A549 (cell line): ENCODE measurements around the gene HPCA. TPM values are rescaled to one million over a fixed set of nuclear protein-coding genes. Genes with fewer than 3 reads are reported as not detected.
A peak's percentile ranks its signal among the peaks of the same experiment; 100 is the strongest.

Experiments
- ATAC-seq, 2 experiments: fragments of 200-7000 bp in 1 of 2; fragments of >200 bp in 1 of 2; cut with Nextera tagmentation in 1 of 2; cut with Tn5 transposase in 1 of 2; 3 replicates each; pipeline versions ENCODE4 v1.8.0 to v1.9.1; 2018 to 2020; ENCODE audit warnings: mild to moderate bottlenecking in 1 of 2, moderate library complexity in 1 of 2
- CTCF ChIA-PET: fragments of 300-600 bp; sonication (Branson Sonifier 250); formaldehyde crosslinking; extraction: SDS; loops from one replicate; lab custom pipeline; 2021; ENCODE audit warnings: antibody characterized with exemption, inconsistent platforms; lab: Yijun Ruan, JAX
- POLR2A ChIA-PET: fragments of 350-600 bp; formaldehyde crosslinking; extraction: SDS; loops from one replicate; lab custom pipeline; 2021; ENCODE audit warnings: antibody characterized with exemption, inconsistent platforms; lab: Yijun Ruan, JAX
- DNase-seq, 2 experiments: peaks; one replicate each; pipeline versions ENCODE4 v3.0.0 to v3.0.0-alpha.2; 2011 to 2016; ENCODE audit warnings: low read depth in 1 of 2, low spot score in 1 of 2
- FAIRE-seq: peaks from 2 replicates; lab custom pipeline; 2011; peaks lifted over from hg19 to GRCh38; lab: Jason Lieb, UNC
- H3K27ac ChIP-seq, 2 experiments: fragments of >200 bp; sonication (Bioruptor Twin); formaldehyde crosslinking; 3 replicates each; pipeline ENCODE4 v1.5.1; 2016 to 2017
- H3K4me1 ChIP-seq: fragments of >200 bp; sonication (Bioruptor Twin); formaldehyde crosslinking; 3 replicates; pipeline ENCODE4 v1.6.1; 2016
- H3K4me2 ChIP-seq: fragments of >200 bp; sonication (Bioruptor Twin); formaldehyde crosslinking; 3 replicates; pipeline ENCODE4 v1.6.1; 2016
- H3K4me3 ChIP-seq: fragments of >200 bp; sonication (Bioruptor Twin); formaldehyde crosslinking; 3 replicates; pipeline ENCODE4 v1.5.1; 2016
- H3K9me3 ChIP-seq: fragments of >200 bp; sonication (Bioruptor Twin); formaldehyde crosslinking; 3 replicates; pipeline ENCODE4 v1.6.1; 2016
- BHLHE40 ChIP-seq: IDR thresholded peaks from 2 replicates; pipeline ENCODE4 v1.6.1; 2012; ENCODE audit warnings: low read depth, low read length, inconsistent platforms
- CEBPB ChIP-seq, 2 experiments: fragments of >200 bp in 1 of 2; sonication (Bioruptor Twin) in 1 of 2; formaldehyde crosslinking in 1 of 2; IDR thresholded peaks; 2 replicates each; pipeline ENCODE4 v1.6.1; 2012 to 2016
- CHD2 ChIP-seq: fragments of 150-350 bp; IDR thresholded peaks from 2 replicates; pipeline ENCODE4 v1.6.1; 2014; ENCODE audit warnings: low read length; ENCODE audit not compliant: partially characterized antibody
- CHD4 ChIP-seq: fragments of 200-600 bp; sonication (generic); IDR thresholded peaks from 2 replicates; pipeline ENCODE4 v1.6.1; 2016; ENCODE audit warnings: antibody characterized with exemption, mild to moderate bottlenecking, borderline replicate concordance
- EHMT2 ChIP-seq: fragments of 200-600 bp; sonication (generic); IDR thresholded peaks from 2 replicates; pipeline ENCODE4 v1.6.1; 2016; ENCODE audit warnings: antibody characterized with exemption, low read depth, mild to moderate bottlenecking, moderate library complexity
- FOSB ChIP-seq: fragments of 250-450 bp; sonication (Bioruptor Pico); IDR thresholded peaks from 2 replicates; pipeline ENCODE4 v1.5.0; 2020; ENCODE audit warnings: mild to moderate bottlenecking, moderate library complexity
- FOXS1 ChIP-seq: fragments of 250-450 bp; sonication (Bioruptor Pico); IDR thresholded peaks from 2 replicates; pipeline ENCODE4 v1.5.0; 2020; ENCODE audit warnings: mild to moderate bottlenecking, moderate library complexity
- GATA3 ChIP-seq: IDR thresholded peaks from 2 replicates; pipeline ENCODE4 v1.6.1; 2012; ENCODE audit warnings: borderline replicate concordance
- HEYL ChIP-seq: fragments of 250-450 bp; sonication (Bioruptor Pico); IDR thresholded peaks from 2 replicates; pipeline ENCODE4 v1.8.0; 2021; ENCODE audit warnings: mild to moderate bottlenecking, moderate library complexity
- HOXA7 ChIP-seq: fragments of 250-450 bp; sonication (Bioruptor Pico); IDR thresholded peaks from 2 replicates; pipeline ENCODE4 v1.5.0; 2020; ENCODE audit warnings: mild to moderate bottlenecking, moderate library complexity
- HOXB5 ChIP-seq: fragments of 250-450 bp; sonication (Bioruptor Pico); IDR thresholded peaks from 2 replicates; pipeline ENCODE4 v1.5.0; 2020; ENCODE audit warnings: mild to moderate bottlenecking, moderate library complexity
- JUN ChIP-seq, 2 experiments: fragments of >200 bp; sonication (Bioruptor Twin); formaldehyde crosslinking; IDR thresholded peaks; 2 replicates in 1 of 2; 3 replicates in 1 of 2; pipeline ENCODE4 v1.6.1; 2016 to 2017
- MAFK ChIP-seq: fragments of 450-650 bp; IDR thresholded peaks from 2 replicates; pipeline ENCODE4 v1.6.1; 2014; ENCODE audit not compliant: partially characterized antibody
- MYC ChIP-seq: IDR thresholded peaks from 2 replicates; pipeline ENCODE4 v1.6.1; 2012; ENCODE audit warnings: mild to moderate bottlenecking, inconsistent platforms, low read length, improper control_type of control experiment, borderline replicate concordance
- NFE2L2 ChIP-seq: fragments of 150-350 bp; conservative IDR thresholded peaks from 2 replicates; pipeline ENCODE4 v1.6.1; 2014; ENCODE audit warnings: low read length
- NPAS2 ChIP-seq: fragments of 250-450 bp; sonication (Bioruptor Pico); IDR thresholded peaks from 2 replicates; pipeline ENCODE4 v1.8.0; 2022; ENCODE audit warnings: mild to moderate bottlenecking, moderate library complexity, borderline replicate concordance
- NR3C1 ChIP-seq: fragments of >200 bp; sonication (Bioruptor Twin); formaldehyde crosslinking; IDR thresholded peaks from 3 replicates; pipeline ENCODE4 v1.6.1; 2017
- POLR2A ChIP-seq: IDR thresholded peaks from 2 replicates; pipeline ENCODE4 v1.6.1; 2012; ENCODE audit warnings: mild to moderate bottlenecking, low read length
- POLR2AphosphoS2 ChIP-seq: conservative IDR thresholded peaks from 2 replicates; pipeline ENCODE4 v1.6.1; 2012; ENCODE audit warnings: low read length, improper control_type of control experiment, inconsistent platforms
- RCOR1 ChIP-seq: fragments of 150-350 bp; IDR thresholded peaks from 2 replicates; pipeline ENCODE4 v1.6.1; 2014; ENCODE audit warnings: antibody characterized with exemption, low read length, low read depth
- RFX5 ChIP-seq: fragments of 450-650 bp; IDR thresholded peaks from 2 replicates; pipeline ENCODE4 v1.7.1; 2014; ENCODE audit warnings: antibody characterized with exemption, mild to moderate bottlenecking, moderate library complexity
- SREBF2 ChIP-seq: fragments of 450-650 bp; IDR thresholded peaks from 2 replicates; pipeline ENCODE4 v1.6.1; 2014; ENCODE audit warnings: mild to moderate bottlenecking, moderate library complexity
- TFCP2L1 ChIP-seq: fragments of 250-450 bp; sonication (Bioruptor Pico); IDR thresholded peaks from 2 replicates; pipeline ENCODE4 v1.5.0; 2021; ENCODE audit warnings: mild to moderate bottlenecking
- ZFP36 ChIP-seq: fragments of 450-650 bp; IDR thresholded peaks from 2 replicates; pipeline ENCODE4 v1.6.1; 2014; ENCODE audit warnings: borderline replicate concordance; ENCODE audit not compliant: partially characterized antibody
- ZSCAN20 ChIP-seq: fragments of 250-450 bp; sonication (Bioruptor Pico); IDR thresholded peaks from 2 replicates; pipeline ENCODE4 v1.8.0; 2022; ENCODE audit warnings: mild to moderate bottlenecking, moderate library complexity
- WGBS: methylation state at CpG from one replicate; pipeline ENCODE4 v1.1.6; 2017; ENCODE audit errors: missing lambda C conversion rate; 5-methylcytosine and 5-hydroxymethylcytosine counted together
- polyA plus RNA-seq, 4 experiments: library from polyadenylated mRNA; depleted of rRNA in 3 of 4; stranded (reverse); fragments of >200 nt; fragmentation: RNase III in 1 of 4; extraction: RNeasy Plus Mini Kit Qiagen cat#74134 plus additional on column Dnase treatment in 1 of 4; gene quantifications; 2 replicates in 3 of 4; 3 replicates in 1 of 4; pipeline ENCODE4 v1.2.3, GENCODE V29; 2011 to 2017
- TF ChIP-seq, protein P1 (sequence below): fragments of >200 bp; sonication (Bioruptor Twin); formaldehyde crosslinking; IDR thresholded peaks from 3 replicates; pipeline ENCODE4 v1.5.1; 2016
- TF ChIP-seq, protein P2 (sequence below): IDR thresholded peaks from 2 replicates; pipeline ENCODE4 v1.6.1; 2012; ENCODE audit warnings: low read depth, borderline replicate concordance
- TF ChIP-seq, protein P3 (sequence below): IDR thresholded peaks from 2 replicates; pipeline ENCODE4 v1.6.1; 2012
- TF ChIP-seq, protein P4 (sequence below): IDR thresholded peaks from 2 replicates; pipeline ENCODE4 v1.6.1; 2012

HPCA gene
- polyA plus RNA-seq, 2 of the 4 experiments (the other 2 are of a cell fraction) = 0.21 to 0.34 TPM

DNA sequence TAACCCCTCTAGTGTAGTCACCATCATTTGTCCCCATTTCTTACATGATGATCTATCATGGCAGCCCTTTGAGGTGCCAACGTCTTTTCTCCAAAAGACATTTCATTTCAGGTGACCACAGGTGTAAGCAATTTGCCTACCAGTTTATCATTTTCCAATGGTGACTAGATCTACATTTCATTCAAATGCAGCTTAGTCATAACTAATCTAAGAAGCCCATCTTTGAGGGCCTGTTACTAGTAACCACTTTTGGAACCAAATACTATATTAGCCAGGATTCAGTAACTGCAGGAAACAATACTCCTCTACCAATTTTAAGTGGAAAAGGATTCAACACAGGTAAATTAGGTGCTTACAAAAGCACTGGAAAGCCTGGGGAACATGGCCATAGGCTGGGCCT is 45.5 kb downstream of the HPCA start:
- no peaks in the 10 kb centered on the region for H3K9me3 ChIP-seq
- FAIRE-seq = no peak
- no peak overlapping the region for H3K4me3 ChIP-seq
- ATAC-seq = no peak
- ChIA-PET CTCF (interaction anchor here (0.8 to 7.3 kb wide), 10 partner anchors 11 to 157 kb away, joined by 3 to 97 read pairs (median 6); no protein-coding TSS in a partner anchor), POLR2A (interaction anchor here (3.0 kb wide), 1 partner anchor 33 kb away, joined by 17 read pairs; the partner anchor contains the start of gene RNF19B)
- no peak for TF ChIP-seq ZFP36
- no peak for TF ChIP-seq MAFK
- TF ChIP-seq BHLHE40 = no peak
- TF ChIP-seq, protein P1, sequence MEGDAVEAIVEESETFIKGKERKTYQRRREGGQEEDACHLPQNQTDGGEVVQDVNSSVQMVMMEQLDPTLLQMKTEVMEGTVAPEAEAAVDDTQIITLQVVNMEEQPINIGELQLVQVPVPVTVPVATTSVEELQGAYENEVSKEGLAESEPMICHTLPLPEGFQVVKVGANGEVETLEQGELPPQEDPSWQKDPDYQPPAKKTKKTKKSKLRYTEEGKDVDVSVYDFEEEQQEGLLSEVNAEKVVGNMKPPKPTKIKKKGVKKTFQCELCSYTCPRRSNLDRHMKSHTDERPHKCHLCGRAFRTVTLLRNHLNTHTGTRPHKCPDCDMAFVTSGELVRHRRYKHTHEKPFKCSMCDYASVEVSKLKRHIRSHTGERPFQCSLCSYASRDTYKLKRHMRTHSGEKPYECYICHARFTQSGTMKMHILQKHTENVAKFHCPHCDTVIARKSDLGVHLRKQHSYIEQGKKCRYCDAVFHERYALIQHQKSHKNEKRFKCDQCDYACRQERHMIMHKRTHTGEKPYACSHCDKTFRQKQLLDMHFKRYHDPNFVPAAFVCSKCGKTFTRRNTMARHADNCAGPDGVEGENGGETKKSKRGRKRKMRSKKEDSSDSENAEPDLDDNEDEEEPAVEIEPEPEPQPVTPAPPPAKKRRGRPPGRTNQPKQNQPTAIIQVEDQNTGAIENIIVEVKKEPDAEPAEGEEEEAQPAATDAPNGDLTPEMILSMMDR = no peak
- no peak for TF ChIP-seq EHMT2
- no peak for TF ChIP-seq NFE2L2
- TF ChIP-seq JUN (IDR thresholded peaks at IDR 0.05) = no peak
- no peak for TF ChIP-seq SREBF2
- 88% methylated on average over 1 of the region's 1 CpG for WGBS
- H3K4me2 ChIP-seq = no peak overlapping the region
- no peak overlapping the region for H3K27ac ChIP-seq
- DNase-seq = no peak
- H3K4me1 ChIP-seq = peaks cover 24% of the 10 kb centered on the region

- Histone ChIP-seq H3K4me1 (peaks cover 37% of the 10 kb centered on the region), H3K4me2 (peak overlapping the region; percentile 71), H3K27ac (peak overlapping the region; percentile 77 to 86), H3K4me3 (no peak overlapping the region), H3K9me3 (no peaks in the 10 kb centered on the region)
- DNase-seq = peak; percentile 38 to 84
- CTCF ChIA-PET = interaction anchor here (0.6 to 7.3 kb wide), 35 partner anchors 9 to 416 kb away, joined by 3 to 97 read pairs (median 4); partner anchors contain the start of gene AZIN2
- POLR2A ChIA-PET = interaction anchor here (0.9 to 3.0 kb wide), 3 partner anchors 31 to 73 kb away, joined by 3 to 17 read pairs (median 4); partner anchors contain the start of gene RNF19B
- ATAC-seq = peak; percentile 71 to 77
- 8% methylated on average over 3 of the region's 3 CpGs for whole genome bisulfite sequencing
- FAIRE-seq = no peak
- TF ChIP-seq, protein P1 = peak; percentile 13; the same call in 1 of the 3 replicates
- no peak for TF ChIP-seq HOXA7 (CRISPR knock-in tag)
- TF ChIP-seq RFX5 = no peak
- no peak for TF ChIP-seq CHD4
- TF ChIP-seq POLR2A = no peak
- no peak for TF ChIP-seq NR3C1
- no peak for TF ChIP-seq HEYL (CRISPR knock-in tag)
- TF ChIP-seq, protein P2, sequence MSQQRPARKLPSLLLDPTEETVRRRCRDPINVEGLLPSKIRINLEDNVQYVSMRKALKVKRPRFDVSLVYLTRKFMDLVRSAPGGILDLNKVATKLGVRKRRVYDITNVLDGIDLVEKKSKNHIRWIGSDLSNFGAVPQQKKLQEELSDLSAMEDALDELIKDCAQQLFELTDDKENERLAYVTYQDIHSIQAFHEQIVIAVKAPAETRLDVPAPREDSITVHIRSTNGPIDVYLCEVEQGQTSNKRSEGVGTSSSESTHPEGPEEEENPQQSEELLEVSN = 0 out of 2 replicates have a peak, but pooled peaks have one; percentile 36
- no peak for TF ChIP-seq CHD2
- no peak for TF ChIP-seq RCOR1
- TF ChIP-seq TFCP2L1 (CRISPR knock-in tag) = no peak
- no peak for TF ChIP-seq MYC
- TF ChIP-seq FOXS1 = no peak
- TF ChIP-seq, protein P3, sequence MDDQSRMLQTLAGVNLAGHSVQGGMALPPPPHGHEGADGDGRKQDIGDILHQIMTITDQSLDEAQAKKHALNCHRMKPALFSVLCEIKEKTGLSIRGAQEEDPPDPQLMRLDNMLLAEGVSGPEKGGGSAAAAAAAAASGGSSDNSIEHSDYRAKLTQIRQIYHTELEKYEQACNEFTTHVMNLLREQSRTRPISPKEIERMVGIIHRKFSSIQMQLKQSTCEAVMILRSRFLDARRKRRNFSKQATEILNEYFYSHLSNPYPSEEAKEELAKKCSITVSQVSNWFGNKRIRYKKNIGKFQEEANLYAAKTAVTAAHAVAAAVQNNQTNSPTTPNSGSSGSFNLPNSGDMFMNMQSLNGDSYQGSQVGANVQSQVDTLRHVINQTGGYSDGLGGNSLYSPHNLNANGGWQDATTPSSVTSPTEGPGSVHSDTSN = no peak
- no peak for TF ChIP-seq POLR2AphosphoS2
- TF ChIP-seq GATA3 = peak; percentile 87
- TF ChIP-seq FOSB (CRISPR knock-in tag) = no peak
- TF ChIP-seq ZSCAN20 (CRISPR knock-in tag) = no peak
- TF ChIP-seq, protein P4, sequence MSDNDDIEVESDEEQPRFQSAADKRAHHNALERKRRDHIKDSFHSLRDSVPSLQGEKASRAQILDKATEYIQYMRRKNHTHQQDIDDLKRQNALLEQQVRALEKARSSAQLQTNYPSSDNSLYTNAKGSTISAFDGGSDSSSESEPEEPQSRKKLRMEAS = peak; percentile 45
- no peak for TF ChIP-seq NPAS2
- TF ChIP-seq HOXB5 (CRISPR knock-in tag) = no peak
- TF ChIP-seq CEBPB (IDR thresholded peaks at IDR 0.05) = no peak
Observed at GRCh38 chr1:32933742-32934322, 47.5 kb downstream of the HPCA start.
